ENCODE results near the gene AKAP6.
"Not testable (repeated sequence)": the region's sequence is repeated elsewhere in the genome, so short reads cannot be mapped to it uniquely, and the experiment has no call there.

Gene AKAP6

DNA sequence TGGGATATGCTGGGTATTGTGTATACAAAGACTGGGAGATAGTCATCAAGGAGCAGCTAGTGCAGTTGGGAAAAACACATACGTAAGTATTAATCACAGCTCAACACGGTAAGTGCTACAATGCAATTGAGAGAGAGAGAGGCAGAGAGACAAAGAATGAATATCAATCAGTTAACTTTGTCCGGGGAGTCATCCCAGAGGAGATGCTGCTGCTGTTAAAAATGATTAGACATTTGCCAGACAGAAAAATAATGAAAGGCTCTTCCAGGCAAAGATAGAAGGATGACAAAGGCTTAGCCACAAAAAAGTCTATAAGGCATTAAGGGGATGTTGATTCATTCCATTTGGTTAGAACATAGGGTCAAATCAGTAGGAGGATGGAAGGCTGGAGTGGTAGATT is 45.1 kb downstream of the AKAP6 start:
- no peak for DNase-seq

DNA sequence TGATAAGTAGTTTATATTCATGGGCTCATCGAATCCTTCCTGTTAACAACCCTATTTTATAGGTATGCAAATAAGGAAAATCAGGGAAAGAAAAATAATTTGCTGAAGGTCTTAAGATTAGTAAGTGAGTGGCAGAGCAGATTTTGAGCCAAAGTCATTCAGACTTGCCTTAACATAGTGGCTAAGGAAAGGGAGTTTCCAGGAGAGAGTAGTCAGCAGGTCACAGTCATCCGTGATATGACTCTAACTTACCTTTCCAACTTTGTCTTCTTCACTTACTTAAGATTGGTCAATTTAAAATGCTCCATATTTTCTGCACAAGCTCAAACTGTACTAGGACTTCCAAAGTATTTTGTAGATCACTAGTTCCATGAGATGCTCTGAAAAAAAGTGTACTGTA is 46.6 kb downstream of the AKAP6 start:
- no peak for DNase-seq

DNA sequence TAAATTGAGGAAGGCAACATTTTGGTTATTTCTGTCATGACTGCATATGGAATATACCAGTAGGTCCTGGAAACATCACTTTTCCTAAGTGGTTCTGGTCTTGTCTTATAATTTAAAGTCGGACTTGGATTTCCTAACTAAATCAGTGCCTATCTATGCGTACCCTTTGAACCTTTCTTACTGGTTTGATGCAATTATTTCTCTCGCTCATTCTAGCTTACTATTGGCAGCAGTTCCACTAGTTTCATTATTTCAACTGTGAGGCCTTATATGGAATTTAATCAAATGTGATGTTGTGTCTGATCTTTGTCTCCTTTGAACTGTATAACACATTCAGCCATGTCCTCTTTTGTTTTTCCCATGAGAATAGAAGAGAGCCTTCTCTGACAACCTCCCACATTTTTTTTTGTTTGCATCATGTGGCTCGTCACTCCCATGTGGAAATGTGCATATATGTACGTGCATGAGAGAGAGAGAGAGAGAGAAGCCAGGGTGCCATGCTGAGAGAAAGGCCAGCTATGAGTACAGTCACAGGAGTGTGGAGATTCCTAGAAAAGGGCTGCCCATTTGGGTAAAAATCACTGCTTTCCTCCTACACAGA is 48.0 kb downstream of the AKAP6 start:
- DNase-seq, result no peak

- no peak for DNase-seq
Measured at GRCh38 chr14:32378284-32378683, 49.2 kb downstream of the AKAP6 start.

DNA sequence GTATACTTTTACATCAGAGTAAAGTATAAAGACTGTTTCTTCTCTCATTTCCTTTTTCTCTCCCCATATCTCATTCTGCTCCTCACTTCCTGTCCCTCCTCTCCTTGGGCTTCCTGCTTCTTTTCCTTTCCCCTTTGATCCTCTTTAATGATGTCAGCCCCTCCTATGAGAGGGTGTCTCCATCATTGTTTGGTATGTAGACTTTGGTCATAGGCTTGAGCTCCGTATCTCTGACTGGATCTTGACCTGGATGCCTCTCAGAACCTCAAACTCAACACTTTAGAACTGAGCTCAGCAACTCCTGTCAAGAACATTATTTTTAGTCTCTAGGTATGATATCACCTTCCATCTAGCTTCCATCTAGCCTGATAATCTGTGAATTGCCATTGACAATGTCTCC is 50.3 kb downstream of the AKAP6 start:
- DNase-seq, result no peak

GRCh38 chr14:32381869-32382268 is 52.8 kb downstream of the AKAP6 start:
- DNase-seq, result no peak

GRCh38 chr14:32382704-32383103 is 53.6 kb downstream of the AKAP6 start:
- no peak for DNase-seq

DNA sequence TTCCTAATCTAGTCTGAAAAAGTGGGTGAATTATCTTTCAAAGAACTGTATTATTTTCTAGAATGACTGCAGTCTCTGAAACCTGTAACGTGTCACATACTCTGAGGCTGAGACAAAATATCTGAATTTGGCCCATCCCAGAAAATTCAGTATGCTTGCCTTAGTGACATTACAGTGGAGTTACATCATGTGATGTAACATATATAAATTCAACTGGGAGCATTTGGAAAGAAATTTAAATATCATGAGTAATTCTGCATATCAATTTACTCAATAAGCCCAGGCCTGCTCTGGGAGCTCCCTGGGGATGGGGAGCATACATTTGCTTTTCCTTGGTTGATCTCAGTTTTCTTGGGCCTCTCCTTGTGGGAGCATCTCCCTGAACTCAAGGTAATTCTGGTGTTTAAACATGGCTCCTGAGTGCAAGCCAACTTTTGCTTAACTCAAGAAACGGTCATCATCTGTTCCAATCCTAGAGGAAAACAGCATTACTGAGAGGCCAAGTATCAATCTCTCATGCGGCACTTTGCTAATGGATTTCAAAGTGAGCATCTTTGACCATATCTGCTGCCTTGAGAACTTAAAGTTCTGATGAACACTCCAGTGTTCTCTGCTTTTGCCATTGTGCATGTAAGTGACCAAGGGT is 54.4 kb downstream of the AKAP6 start:
- DNase-seq, result no peak

GRCh38 chr14:32384464-32384863 is 55.4 kb downstream of the AKAP6 start:
- no peak for DNase-seq

DNA sequence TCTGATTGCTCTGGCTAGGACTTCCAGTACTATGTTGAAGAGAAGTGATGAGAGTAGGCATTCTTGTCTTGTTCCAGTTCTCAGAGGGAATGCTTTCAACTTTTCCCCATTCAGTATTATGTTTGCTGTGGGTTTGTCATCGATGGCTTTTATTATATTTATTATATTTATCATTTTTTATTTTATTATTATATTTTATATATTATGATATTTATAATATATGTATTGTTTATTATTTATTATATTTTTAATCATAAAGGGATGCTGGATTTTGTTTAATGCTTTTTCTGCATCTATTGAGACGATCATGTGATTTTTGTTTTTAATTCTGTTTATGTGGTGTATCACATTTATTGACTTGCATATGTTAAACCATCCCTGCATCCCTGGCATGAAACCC is 58.2 kb downstream of the AKAP6 start:
- not testable (repeated sequence) for DNase-seq

GRCh38 chr14:32393119-32393518 is 64.0 kb downstream of the AKAP6 start:
- DNase-seq, result no peak

GRCh38 chr14:32394038-32394437 is 64.9 kb downstream of the AKAP6 start:
- DNase-seq, result no peak

DNA sequence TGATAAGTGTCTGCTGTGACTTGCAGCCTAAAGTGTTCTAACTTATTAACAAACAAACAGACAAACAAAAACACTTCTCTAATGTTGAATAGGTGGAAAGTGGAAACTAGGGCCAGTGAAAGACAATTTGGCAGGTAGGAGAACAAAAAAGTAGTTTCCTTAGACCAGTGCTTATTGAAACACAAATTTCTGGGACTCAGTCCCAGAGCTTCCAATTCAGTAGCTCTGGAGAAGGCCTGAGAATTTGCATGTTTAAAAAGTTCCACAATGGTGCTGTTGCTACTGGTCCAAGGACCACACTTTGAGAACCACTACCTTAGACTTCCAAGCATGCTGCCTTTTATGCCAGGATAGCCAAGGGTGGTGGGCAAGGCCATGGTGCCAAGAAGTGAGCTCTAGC is 67.8 kb downstream of the AKAP6 start:
- no peak for DNase-seq

- no peak for DNase-seq
Measured at GRCh38 chr14:32397861-32398640, 69.0 kb downstream of the AKAP6 start.

- no peak for DNase-seq
Measured at GRCh38 chr14:32399920-32400319, 70.8 kb downstream of the AKAP6 start.

- DNase-seq, result no peak
Measured at GRCh38 chr14:32400480-32400879, 71.4 kb downstream of the AKAP6 start.

- no peak for DNase-seq
Measured at GRCh38 chr14:32403021-32403420, 73.9 kb downstream of the AKAP6 start.

GRCh38 chr14:32403688-32404087 is 74.6 kb downstream of the AKAP6 start:
- no peak for DNase-seq

- no peak for DNase-seq
Measured at GRCh38 chr14:32404784-32405573, 75.9 kb downstream of the AKAP6 start.

GRCh38 chr14:32405856-32406255 is 76.8 kb downstream of the AKAP6 start:
- no peak for DNase-seq

DNA sequence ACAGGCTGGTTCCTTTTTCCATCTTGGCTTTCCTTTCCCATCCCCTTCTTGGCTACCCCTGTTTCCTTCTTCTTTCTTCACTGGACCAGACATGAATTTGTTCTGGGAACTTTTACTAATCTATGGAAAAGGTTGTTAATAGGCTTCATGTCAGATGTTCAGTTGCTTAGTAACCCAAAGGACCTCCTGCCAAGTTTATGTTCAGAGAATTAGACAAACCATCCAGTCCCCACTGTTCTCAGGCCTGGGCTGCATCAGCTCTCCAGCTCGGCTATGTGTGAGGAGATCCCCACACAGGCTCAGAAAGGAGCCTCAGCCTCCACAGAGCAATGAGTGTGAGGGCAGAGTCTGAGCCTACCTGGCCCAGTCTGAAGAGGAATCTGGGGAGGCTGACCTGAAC is 78.0 kb downstream of the AKAP6 start:
- DNase-seq, result no peak

DNA sequence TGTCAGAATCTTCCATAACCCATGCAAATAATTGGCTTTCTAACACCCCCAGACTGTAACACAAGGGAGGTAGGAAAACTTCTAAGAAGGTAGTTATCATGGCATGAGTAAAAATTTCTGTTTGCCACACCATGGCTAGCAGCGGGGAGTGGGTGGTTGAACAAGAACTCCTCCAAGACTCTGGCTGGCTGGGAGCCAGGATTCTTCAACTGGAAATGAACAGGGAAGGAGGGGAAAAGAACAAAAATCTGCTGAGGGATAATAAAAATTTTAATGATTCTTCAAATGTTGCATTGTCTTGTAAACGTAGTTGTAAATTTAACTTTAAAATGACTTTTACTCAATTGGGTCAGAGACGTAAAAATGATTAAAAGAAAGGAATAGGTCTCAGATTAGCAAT is 78.9 kb downstream of the AKAP6 start:
- no peak for DNase-seq

DNA sequence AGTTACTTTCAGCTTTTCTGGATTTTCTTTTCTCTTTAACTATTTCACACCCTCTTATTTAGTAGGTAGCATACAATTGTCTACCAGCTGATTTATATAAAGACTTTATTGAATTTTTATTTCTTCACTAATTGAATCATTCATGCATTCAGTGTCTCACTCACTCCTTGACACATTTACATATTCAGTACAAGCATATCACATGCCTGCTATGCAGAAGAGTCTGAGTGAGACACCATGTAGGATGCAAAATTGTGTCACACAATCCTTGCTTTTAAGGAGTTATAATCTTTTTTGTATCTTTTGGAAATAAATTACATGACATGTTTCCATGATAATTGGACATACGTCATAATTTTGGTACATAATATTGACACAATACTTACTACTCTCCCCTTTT is 83.0 kb downstream of the AKAP6 start:
- no peak for DNase-seq

DNA sequence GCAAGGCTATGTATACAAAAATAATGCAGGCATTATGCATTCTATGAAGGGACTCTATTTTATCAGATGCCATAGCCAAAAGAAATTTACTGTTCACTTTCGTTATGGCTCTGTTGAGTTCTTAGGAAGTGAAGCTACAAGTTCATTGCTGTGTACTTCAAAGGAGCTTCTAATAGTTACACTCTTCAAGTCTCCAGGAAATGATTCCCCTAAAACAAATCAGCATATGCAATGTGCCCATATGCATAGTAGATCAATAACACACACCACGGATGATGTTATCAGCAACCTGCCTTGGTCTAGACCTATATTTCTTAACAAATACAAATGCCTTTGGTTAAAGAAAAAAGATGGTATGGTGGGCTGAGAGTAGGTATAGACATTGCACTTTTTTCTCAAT is 83.4 kb downstream of the AKAP6 start:
- no peak for DNase-seq
